B cell (primary cell): ENCODE data around the gene LMNTD2. TPM values are rescaled to one million over a fixed set of nuclear protein-coding genes. Genes with fewer than 3 reads are reported as not detected.

Experiments used
- ATAC-seq: fragments of 200-7000 bp; cut with Tn5 transposase; one replicate; pipeline ENCODE4 v1.10.0; 2021; ENCODE audit warnings: low read depth, mild to moderate bottlenecking, moderate number of reproducible peaks, moderate library complexity
- CTCF ChIA-PET: fragments of 350-600 bp; sonication (Branson Sonifier 250); formaldehyde crosslinking; loops from one replicate; lab custom pipeline; 2021; ENCODE audit warnings: antibody characterized with exemption, inconsistent platforms; lab: Charles Lee
- POLR2A ChIA-PET: fragments of 350-600 bp; sonication (Branson Sonifier 250); formaldehyde crosslinking; loops from one replicate; lab custom pipeline; 2021; ENCODE audit warnings: antibody characterized with exemption; lab: Charles Lee
- DNase-seq: peaks from one replicate; pipeline ENCODE4 v3.0.0; 2013
- H2AFZ ChIP-seq: 2 replicates; pipeline ENCODE4 v1.6.1; 2012; ENCODE audit warnings: mild to moderate bottlenecking, low read depth, low read length; ENCODE audit not compliant: insufficient read depth, poor library complexity, severe bottlenecking
- H3K27ac ChIP-seq, 2 donors: 1 replicate in 1 of 2; 2 replicates in 1 of 2; pipeline ENCODE4 v1.5.1; 2012 to 2013; ENCODE audit warnings: low read length in 2 of 2, mild to moderate bottlenecking in 2 of 2, moderate library complexity in 1 of 2
- H3K27me3 ChIP-seq, 4 experiments: fragments of 200-600 bp in 1 of 4; sonication (generic) in 1 of 4; replicated peaks in 1 of 4; 1 replicate in 2 of 4; 2 replicates in 2 of 4; pipeline versions ENCODE4 v1.6.1 to v1.7.0; 2013 to 2016; ENCODE audit warnings: low read length in 3 of 4, mild to moderate bottlenecking in 2 of 4, mixed read lengths in 1 of 4, moderate library complexity in 1 of 4; ENCODE audit not compliant: insufficient read depth in 4 of 4, control insufficient read depth in 3 of 4; ENCODE audit errors: control extremely low read depth in 1 of 4
- H3K36me3 ChIP-seq, 2 experiments: replicated peaks in 1 of 2; 1 replicate in 1 of 2; 2 replicates in 1 of 2; pipeline versions ENCODE4 v1.6.1 to v1.7.1; 2013; ENCODE audit warnings: low read length in 1 of 2; ENCODE audit not compliant: insufficient read depth in 2 of 2, control insufficient read depth in 1 of 2; ENCODE audit errors: control extremely low read depth in 1 of 2, extremely low read depth in 1 of 2
- H3K4me1 ChIP-seq, 2 donors: fragments of 200-600 bp in 1 of 2; sonication (generic) in 1 of 2; 1 replicate in 1 of 2; 2 replicates in 1 of 2; pipeline versions ENCODE4 v1.5.1 to v1.6.1; 2013 to 2017; ENCODE audit warnings: low read length in 2 of 2; ENCODE audit not compliant: control insufficient read depth in 2 of 2, insufficient read depth in 2 of 2
- H3K4me2 ChIP-seq: replicated peaks from 2 replicates; pipeline ENCODE3; 2012; ENCODE audit warnings: mild to moderate bottlenecking, low read depth, low read length; ENCODE audit not compliant: poor library complexity, severe bottlenecking
- H3K4me3 ChIP-seq, 5 experiments: fragments of 200-600 bp in 1 of 5; sonication (generic) in 1 of 5; 1 replicate in 3 of 5; 2 replicates in 2 of 5; pipeline versions ENCODE4 v1.5.1 to v1.7.0; 2011 to 2016; ENCODE audit warnings: low read length in 4 of 5, mild to moderate bottlenecking in 4 of 5, low read depth in 2 of 5, control low read depth in 1 of 5, moderate library complexity in 1 of 5; ENCODE audit not compliant: insufficient read depth in 1 of 5; ENCODE audit errors: control extremely low read depth in 1 of 5, extremely low read depth in 1 of 5
- H3K79me2 ChIP-seq: fragments of 200-600 bp; sonication (generic); one replicate; pipeline ENCODE4 v1.6.0; 2016; ENCODE audit warnings: low read length; ENCODE audit not compliant: control insufficient read depth, insufficient read depth
- H3K9ac ChIP-seq: fragments of 200-600 bp; sonication (generic); 2 replicates; pipeline ENCODE4 v1.6.1; 2017; ENCODE audit warnings: mild to moderate bottlenecking, low read length, moderate library complexity
- H3K9me3 ChIP-seq, 3 donors: one replicate each; pipeline versions ENCODE4 v1.6.1 to v1.7.1; 2013; ENCODE audit warnings: low read length in 2 of 3; ENCODE audit not compliant: control insufficient read depth in 2 of 3, insufficient read depth in 1 of 3; ENCODE audit errors: control extremely low read depth in 1 of 3
- H4K20me1 ChIP-seq: 2 replicates; pipeline ENCODE4 v1.6.0; 2012; ENCODE audit warnings: mild to moderate bottlenecking, low read length; ENCODE audit not compliant: insufficient read depth, control insufficient read depth, poor library complexity, severe bottlenecking
- H3K27ac Mint-ChIP-seq: one replicate; pipeline ENCODE4 v1.8.0; 2021; ENCODE audit warnings: mixed read lengths
- H3K27me3 Mint-ChIP-seq: one replicate; pipeline ENCODE4 v1.8.0; 2021; ENCODE audit warnings: mixed read lengths
- H3K4me1 Mint-ChIP-seq: one replicate; pipeline ENCODE4 v1.8.0; 2021; ENCODE audit warnings: mixed read lengths
- H3K4me3 Mint-ChIP-seq: one replicate; pipeline ENCODE4 v1.8.0; 2021; ENCODE audit warnings: mixed read lengths
- H3K9me3 Mint-ChIP-seq: one replicate; pipeline ENCODE4 v1.8.0; 2022; ENCODE audit warnings: mixed read lengths; ENCODE audit not compliant: insufficient read depth
- CTCF ChIP-seq: fragments of 200-600 bp; IDR thresholded peaks from one replicate; pipeline ENCODE4 v1.8.0; 2022; ENCODE audit warnings: antibody characterized with exemption, mild to moderate bottlenecking
- EZH2 ChIP-seq: IDR thresholded peaks from 2 replicates; pipeline ENCODE4 v1.6.1; 2012; ENCODE audit warnings: borderline replicate concordance, low read depth, mild to moderate bottlenecking, moderate library complexity, low read length; ENCODE audit not compliant: insufficient read depth, poor library complexity, severe bottlenecking
- WGBS: methylation state at CpG from one replicate; pipeline ENCODE4 v1.1.5; 2013; ENCODE audit warnings: missing lambda C conversion rate; ENCODE audit not compliant: insufficient coverage; 5-methylcytosine and 5-hydroxymethylcytosine counted together
- intact Hi-C: fragments of 100-400 bp; cut with micrococcal nuclease; formaldehyde crosslinking; loops from one replicate; pipeline ENCODE4 v1.10.0; 2022
- polyA plus RNA-seq: library from polyadenylated mRNA; depleted of rRNA; stranded (reverse); fragments of >200 nt; gene quantifications from 2 replicates; pipeline ENCODE4 v1.2.3, GENCODE V29; 2012
- total RNA-seq, 2 donors: library from RNA; stranded (reverse); fragments of 120-200 nt in 1 of 2; gene quantifications; 1 replicate in 1 of 2; 2 replicates in 1 of 2; pipeline versions ENCODE4 v1.2.3 to v1.2.4, GENCODE V29; 2013 to 2022

LMNTD2 gene
- total and polyA plus RNA-seq, 2 donors (not counting 1 experiment from before 2014, with no cell fraction given) = 21.4 to 29.6 TPM

- Histone ChIP-seq H3K9me3 (no peaks in the 10 kb centered on the region), H3K4me1 (peaks cover 12 to 23% of the 10 kb centered on the region in 2 donors), H3K27ac (no peak overlapping the region), H3K27me3 (peaks cover 0 to 12% (median 3%) of the 10 kb centered on the region in 4 experiments), H2AFZ (no peak overlapping the region), H3K4me3 (no peak overlapping the region), H3K9ac (no peak overlapping the region), H3K4me2 (peak overlapping the region; percentile 96), H3K36me3 (peaks cover 0 to 7% of the 10 kb centered on the region in 2 experiments), H3K79me2 (no peaks in the 10 kb centered on the region), H4K20me1 (peaks cover 11% of the 10 kb centered on the region)
- no peaks in the 10 kb centered on the region for H3K9me3 Mint-ChIP-seq
- ATAC-seq (no peak), DNase-seq (no peak)
- H3K27me3 Mint-ChIP-seq = no peaks in the 10 kb centered on the region
- CTCF ChIA-PET = interaction anchor here (0.9 to 5.1 kb wide), 9 partner anchors 11 to 211 kb away, joined by 3 to 52 read pairs (median 8); partner anchors contain the start of gene TALDO1
- H3K27ac Mint-ChIP-seq = no peak overlapping the region
- no peak overlapping the region for H3K4me3 Mint-ChIP-seq
- TF ChIP-seq CTCF = no peak
- TF ChIP-seq EZH2 = no peak
- intact Hi-C loops = loop anchor here (1.0 kb wide), 1 partner anchor 211 kb away; no protein-coding TSS in a partner anchor
- WGBS = 61% methylated on average over 11 of the region's 11 CpGs
- H3K4me1 Mint-ChIP-seq = peaks cover 12% of the 10 kb centered on the region
- POLR2A ChIA-PET = interaction anchor here (1.0 to 1.8 kb wide), 3 partner anchors 143 to 229 kb away, joined by 5 to 9 read pairs (median 5); no protein-coding TSS in a partner anchor
Measured at GRCh38 chr11:553988-554340, 6.6 kb downstream of the LMNTD2 start.
